ENCODE data around the gene RSPH9.

GRCh38 chr6:43608807-43609206, 36.0 kb upstream of the RSPH9 start:
- TF ChIP-seq REST (IDR thresholded peaks at IDR 0.05; ENCODE audit: insufficient read depth in 1 of 2, low read depth in 2 of 2, low read length in 2 of 2) (no peak), POLR2AphosphoS5 (IDR thresholded peaks at IDR 0.05; ENCODE audit: low read depth, low read length) (no peak), TAF1 (IDR thresholded peaks at IDR 0.05; ENCODE audit: borderline replicate concordance, insufficient read depth, low read length) (no peak), SIN3A (IDR thresholded peaks at IDR 0.05; ENCODE audit: borderline replicate concordance, insufficient read depth, low read length) (no peak), FOXP2 (optimal IDR thresholded peaks at IDR 0.05; ENCODE audit: borderline replicate concordance, extremely low read depth, extremely low read length, insufficient read depth) (no peak)
